NCI-H128 (cell line): ENCODE data around the gene DYNLT1.
A peak's percentile ranks its signal among the peaks of the same experiment; 100 is the strongest.
"Not testable (repeated sequence)": the region's sequence is repeated elsewhere in the genome, so short reads cannot be mapped to it uniquely, and the experiment has no call there.

ENCODE experiments used
- DNase-seq: peaks from one replicate; lab custom pipeline; 2025; ENCODE audit not compliant: unreplicated experiment; lab: John Stamatoyannopoulos, UW

The DYNLT1 gene

GRCh38 chr6:158624684-158625682 lies 19.6 kb downstream of the DYNLT1 start:
- no peak for DNase-seq

- DNase-seq = no peak
These were observed 21.9 kb downstream of the DYNLT1 start for GRCh38 chr6:158622545-158623190.

GRCh38 chr6:158621694-158622544 lies 22.6 kb downstream of the DYNLT1 start:
- DNase-seq = no peak

- DNase-seq = no peak
These were observed 23.4 kb downstream of the DYNLT1 start for GRCh38 chr6:158620963-158621693.

- DNase-seq = no peak
These were observed 24.4 kb downstream of the DYNLT1 start for GRCh38 chr6:158619922-158620801.

GRCh38 chr6:158618289-158618688 lies 26.3 kb downstream of the DYNLT1 start:
- not testable (repeated sequence) for DNase-seq

- not testable (repeated sequence) for DNase-seq
These were observed 29.9 kb downstream of the DYNLT1 start for GRCh38 chr6:158614606-158615005.

- no peak for DNase-seq
These were observed 32.8 kb downstream of the DYNLT1 start for GRCh38 chr6:158611541-158612370.

GRCh38 chr6:158611039-158611438 lies 33.5 kb downstream of the DYNLT1 start:
- DNase-seq = no peak

- no peak for DNase-seq
These were observed 34.1 kb downstream of the DYNLT1 start for GRCh38 chr6:158610319-158610968.

GRCh38 chr6:158609455-158610155 lies 34.9 kb downstream of the DYNLT1 start:
- DNase-seq = no peak

- no peak for DNase-seq
These were observed 36.3 kb downstream of the DYNLT1 start for GRCh38 chr6:158608221-158608620.

- no peak for DNase-seq
These were observed 37.0 kb downstream of the DYNLT1 start for GRCh38 chr6:158607411-158608170.

GRCh38 chr6:158606935-158607334 lies 37.6 kb downstream of the DYNLT1 start:
- DNase-seq = no peak

- not testable (repeated sequence) for DNase-seq
These were observed 38.5 kb downstream of the DYNLT1 start for GRCh38 chr6:158606011-158606410.

GRCh38 chr6:158605266-158605878 lies 39.2 kb downstream of the DYNLT1 start:
- peak; percentile 44 for DNase-seq
